ENCODE measurements around the gene SCAMP3.
"Not testable (repeated sequence)": the region's sequence is repeated elsewhere in the genome, so short reads cannot be mapped to it uniquely, and the experiment has no call there.

SCAMP3 gene

DNA sequence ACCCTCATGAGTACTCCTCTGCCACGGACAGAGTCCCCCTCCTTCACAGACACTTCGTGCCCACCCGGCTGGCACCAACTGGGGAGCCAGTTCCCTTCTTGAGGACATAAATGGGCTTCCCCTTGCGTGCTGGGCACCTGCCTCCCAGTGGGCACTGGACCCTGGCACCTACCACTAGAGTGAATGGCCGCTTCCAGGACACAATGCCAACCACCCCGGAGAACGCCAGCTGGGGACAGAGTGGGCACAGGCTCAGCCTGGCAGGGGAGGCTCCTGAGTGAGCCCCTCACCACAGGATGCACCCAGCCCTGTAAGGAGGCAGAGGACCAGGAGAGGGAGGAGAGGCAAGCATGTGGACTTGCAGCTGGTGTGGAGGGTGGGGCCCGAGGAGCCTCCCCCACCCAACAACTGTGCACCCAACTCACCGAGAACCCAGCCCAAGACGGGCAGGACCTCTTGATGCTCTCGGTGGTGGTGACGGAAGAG is 7.9 kb downstream of the SCAMP3 start:
- DNase-seq (ENCODE audit: low read depth): no peak

DNA sequence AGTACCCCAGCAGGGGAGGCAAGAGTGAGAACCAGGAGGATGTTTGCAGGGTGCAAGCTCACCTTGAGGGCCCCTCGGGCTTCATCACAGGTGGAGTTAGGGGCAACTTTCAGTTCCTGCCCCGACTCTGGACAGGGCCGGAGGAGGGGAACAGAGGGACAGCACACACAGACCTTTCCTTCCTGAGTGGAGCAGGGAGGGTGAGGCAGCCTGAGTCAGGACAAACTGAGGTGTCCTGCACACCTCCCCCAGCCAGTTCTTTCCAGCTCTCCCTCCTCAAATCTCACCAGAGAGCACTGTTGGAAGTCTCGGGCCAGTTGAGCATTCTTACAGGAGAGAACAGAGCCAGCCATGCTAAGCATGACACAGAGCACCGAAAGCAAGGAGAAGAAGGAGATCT is 8.4 kb downstream of the SCAMP3 start:
- DNase-seq (ENCODE audit: low read depth): no peak

DNA sequence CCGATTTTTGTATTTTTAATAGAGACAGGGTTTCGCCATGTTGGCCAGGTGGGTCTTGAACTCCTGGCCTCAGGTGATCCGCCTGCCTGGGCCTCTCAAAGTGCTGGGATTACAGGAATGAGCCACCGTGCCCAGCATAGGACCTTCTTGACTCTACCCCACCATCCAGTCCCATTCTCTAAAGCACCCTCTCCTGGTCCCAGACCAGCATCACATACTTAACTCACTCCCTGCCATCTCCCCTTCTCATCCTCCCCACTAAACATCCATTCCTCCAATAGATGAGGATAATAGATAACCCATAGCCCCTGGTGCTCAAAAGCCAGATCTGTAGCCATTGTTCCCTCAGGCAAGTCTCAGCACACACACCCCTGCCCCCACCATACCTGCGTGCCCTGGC is 9.0 kb downstream of the SCAMP3 start:
- DNase-seq (ENCODE audit: low read depth): no peak

DNA sequence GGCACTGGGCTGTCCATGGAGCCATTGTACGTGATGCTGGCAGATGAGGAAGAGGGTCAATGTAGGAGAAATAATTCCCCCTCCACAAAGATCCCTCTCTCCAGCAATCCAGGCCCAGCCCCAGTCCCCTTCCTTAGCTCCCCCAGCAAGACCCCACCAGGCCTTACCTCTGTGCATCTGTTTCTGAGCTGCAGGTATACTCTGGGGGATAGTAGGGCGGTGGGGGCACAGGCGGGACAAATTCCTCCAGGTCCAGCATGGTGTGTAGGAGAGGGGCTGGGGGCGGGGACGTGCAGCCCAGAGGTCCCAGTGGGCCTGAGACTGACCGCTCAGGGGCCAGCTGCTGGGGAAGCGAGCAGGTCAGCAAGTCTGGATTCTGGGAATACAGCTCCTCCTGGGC is 10.6 kb downstream of the SCAMP3 start:
- no peak for DNase-seq (ENCODE audit: low read depth)

DNA sequence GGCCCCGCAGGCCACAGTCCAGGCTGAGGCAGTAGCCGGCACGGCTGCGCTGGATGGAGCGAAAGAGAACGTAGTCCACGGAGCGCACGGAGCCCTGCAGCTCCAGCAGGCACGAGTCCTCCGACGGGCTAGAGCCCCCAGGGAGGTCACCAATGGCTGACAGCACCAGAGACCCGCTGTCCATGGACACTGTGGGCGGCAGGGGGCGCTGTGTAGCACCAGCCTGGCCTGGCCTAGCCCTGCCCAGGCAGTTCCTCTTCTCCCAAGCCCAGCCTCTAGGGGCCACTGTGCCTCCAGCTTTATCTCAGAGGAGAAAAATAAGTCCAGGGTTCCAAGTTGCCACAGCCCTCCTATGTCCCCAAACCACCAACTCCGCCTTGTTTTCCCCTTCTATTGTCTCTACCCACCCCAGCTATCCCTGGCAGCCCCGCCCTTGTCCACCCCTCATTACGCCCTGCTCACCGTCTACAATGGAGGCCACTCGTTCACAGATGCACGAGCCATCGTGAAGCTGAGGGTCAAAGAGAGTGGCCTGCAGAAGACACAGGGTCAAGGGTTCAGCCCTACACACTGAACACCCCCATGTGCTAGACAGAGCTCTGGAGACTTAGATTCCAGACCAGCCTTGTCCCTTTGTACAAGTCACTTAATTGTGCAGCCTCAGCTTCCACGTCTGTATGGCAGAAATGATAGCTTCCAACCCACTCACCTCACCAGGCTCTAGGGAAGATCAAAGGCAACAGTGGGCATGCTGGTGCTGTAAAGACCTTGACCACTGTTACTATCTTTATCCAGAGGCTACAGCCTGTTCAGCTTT is 11.3 kb downstream of the SCAMP3 start:
- DNase-seq (ENCODE audit: low read depth): peak; percentile 97

DNA sequence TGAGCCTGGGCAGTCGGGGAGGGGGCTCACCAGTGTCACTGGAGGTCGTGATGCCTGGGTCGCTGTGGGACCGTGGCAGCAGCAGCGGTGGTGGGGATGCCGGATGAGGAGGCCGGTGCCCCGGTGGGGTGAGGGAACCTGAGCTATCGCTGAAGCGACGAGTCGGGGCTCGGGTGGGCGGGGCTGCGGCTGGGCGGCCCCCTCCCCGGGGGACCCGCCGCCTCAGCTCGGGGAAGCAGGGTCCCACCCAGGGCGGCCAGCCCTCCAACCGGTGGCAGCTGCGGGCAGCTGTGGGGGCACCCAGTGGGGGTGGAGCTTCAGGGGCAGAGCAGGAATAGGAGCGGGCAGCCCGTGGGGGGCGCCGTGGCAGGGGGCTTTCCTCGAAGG is 11.9 kb downstream of the SCAMP3 start:
- no peak for DNase-seq (ENCODE audit: low read depth)

DNA sequence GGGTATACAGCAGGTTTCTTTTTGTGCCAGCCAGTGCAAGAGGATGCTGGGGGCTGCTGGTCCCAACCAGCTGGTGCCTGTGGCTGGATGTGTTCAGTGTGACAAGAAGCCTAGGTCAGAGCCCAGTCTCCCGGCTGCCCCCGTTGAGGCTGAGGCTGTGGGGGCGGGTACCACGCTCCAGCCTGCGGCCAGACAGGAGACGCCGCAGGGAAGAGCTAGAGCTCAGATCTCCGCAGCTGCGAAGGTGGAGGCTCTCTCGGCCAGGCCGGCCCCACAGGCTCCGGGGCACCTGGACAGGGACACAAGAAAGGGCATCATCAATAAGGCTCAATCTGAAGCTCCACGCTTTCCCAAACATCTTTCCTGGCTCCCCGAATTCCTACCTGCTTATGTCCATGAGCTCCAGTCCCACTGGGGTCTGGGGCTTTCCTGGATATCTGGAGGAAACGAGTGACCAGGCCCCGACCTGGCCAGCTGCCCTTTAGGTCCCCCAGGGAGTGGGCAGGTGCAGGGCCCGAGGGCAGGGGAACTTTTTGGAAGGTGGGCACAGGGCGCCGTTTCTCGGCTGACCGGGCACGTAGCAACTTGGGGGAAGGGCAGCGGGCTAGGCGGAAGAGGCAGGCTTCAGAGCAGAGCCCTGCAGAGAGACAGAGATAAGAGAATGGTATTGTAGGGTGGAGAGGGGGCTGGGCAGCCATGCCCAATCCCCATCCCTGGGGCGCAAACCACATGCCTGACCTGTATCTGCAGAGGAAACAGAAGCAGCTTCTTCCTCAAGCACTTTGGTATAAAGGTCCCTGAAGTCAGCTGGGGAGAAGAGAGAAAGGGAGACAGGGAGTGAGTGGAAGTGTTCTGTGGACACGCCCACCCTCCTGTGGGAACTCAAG is 14.2 kb downstream of the SCAMP3 start:
- DNase-seq (ENCODE audit: low read depth): no peak

DNA sequence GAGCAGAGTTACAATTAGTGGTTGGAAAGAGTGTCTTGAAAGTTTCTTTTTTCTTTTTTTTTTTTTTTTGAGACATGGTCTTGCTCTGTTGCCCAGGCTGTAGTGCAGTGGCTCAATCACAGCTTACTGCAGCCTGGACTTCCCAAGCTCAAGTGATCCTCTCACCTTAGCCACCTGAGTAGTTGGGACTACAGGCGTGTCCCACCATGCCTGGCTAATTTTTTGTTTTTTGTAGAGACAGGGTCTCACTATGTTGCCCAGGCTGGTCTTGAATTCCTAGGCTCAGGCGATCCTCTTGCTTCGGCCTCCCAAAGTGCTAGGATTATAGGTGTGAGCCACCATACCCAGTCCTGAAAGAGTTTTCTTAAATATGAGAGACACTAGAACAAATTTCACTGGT is 15.4 kb downstream of the SCAMP3 start:
- DNase-seq (ENCODE audit: low read depth): not testable (repeated sequence)

DNA sequence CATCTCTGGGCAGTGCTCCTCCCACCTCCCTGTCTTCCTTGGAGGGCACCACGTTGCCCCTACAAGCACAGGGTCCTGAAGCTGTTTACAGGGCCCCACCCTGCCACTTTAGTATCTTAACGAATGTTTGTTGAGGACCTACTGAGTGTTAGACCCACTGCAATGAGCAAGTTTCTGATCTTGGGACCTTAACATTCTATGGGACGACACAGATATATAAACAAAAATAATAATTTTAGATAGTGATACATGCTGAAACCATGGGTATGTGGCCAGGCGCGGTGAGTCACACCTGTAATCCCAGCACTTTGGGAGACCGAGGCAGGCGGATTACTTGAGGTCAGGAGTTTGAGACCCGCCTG is 17.0 kb downstream of the SCAMP3 start:
- no peak for DNase-seq (ENCODE audit: low read depth)

DNA sequence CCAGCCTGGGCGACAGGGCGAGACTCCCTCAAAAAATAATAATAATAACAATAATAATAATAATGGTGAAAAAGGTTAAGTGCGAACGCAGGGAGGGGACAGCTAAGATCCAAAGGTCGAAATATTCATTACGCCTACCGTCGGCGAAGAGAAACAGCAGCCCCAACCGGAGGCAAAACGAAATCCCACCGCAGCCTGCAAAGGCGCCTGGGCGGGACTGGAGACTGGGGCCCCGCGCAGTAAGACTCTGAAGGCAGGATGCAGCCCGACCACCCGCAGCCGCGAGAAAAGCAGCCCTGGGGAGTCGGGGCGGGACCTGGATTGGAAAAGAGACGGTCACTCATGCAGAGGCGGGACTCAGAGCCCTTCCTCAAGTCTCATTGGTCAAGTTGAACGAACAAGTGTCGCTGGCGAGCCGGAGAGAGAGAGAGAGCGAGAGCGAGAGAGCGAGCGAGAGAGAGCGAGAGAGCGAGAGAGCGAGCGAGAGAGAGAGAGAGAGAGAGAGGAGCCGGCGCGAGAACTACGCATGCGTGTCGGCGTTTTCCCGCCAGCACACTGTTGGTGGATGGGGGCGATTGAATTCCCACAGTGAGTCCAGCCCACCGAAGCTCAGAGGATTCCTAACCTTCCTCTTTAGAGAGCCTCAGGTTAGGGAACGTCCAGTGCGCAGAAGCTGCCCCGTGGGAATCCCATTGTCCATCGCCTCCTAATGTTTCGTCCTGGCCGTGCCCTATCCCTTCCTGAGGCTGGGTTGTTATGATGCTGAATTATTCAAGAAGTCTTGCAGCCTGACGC is 17.6 kb downstream of the SCAMP3 start:
- peak; percentile 88 for DNase-seq (ENCODE audit: low read depth)

DNA sequence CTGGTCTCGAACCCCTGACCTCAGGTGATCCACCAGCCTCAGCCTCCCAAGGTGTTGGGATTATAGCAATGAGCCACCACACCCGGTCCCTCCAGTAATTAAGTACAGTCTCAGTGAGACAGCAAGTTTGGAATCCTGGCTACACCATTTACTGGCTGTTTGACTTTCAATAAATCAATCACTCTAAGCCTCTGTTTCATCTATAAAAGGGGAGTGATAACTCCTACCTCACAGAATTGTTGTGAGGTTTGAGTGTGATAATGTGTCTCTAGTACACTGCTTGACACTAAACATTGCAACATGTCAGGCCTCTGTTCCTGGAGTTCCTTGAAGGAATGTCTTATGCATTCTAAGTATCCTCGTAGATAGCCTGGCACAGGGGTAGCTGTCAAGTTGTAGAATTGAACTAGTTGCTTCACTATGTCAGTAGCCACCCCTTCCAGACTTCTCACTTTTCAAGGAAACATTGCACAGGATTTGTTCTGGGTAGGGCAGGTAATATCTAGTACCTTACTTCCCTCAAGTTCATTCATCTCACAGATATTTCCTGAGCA is 19.3 kb downstream of the SCAMP3 start:
- no peak for DNase-seq (ENCODE audit: low read depth)

DNA sequence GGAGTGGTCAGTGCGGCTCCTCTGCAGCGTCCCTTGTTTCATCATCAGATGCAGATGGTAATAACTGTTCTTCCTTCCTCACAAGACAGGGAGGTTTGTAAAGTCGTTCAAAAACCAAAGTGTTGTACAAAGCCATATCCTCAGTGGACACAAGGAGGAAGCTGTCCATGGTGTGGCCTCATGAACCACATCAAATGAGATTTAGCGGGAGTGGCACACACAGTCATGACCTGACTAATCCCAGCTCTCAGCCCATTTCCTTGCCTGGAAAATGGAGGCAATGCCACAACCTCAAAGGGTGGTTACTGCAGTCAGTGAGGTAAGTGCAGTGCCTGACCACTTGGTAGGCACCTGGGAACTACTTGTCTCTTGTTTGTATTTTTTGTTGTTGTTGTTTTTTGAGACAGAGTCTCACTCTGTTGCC is 20.3 kb downstream of the SCAMP3 start:
- no peak for DNase-seq (ENCODE audit: low read depth)

DNA sequence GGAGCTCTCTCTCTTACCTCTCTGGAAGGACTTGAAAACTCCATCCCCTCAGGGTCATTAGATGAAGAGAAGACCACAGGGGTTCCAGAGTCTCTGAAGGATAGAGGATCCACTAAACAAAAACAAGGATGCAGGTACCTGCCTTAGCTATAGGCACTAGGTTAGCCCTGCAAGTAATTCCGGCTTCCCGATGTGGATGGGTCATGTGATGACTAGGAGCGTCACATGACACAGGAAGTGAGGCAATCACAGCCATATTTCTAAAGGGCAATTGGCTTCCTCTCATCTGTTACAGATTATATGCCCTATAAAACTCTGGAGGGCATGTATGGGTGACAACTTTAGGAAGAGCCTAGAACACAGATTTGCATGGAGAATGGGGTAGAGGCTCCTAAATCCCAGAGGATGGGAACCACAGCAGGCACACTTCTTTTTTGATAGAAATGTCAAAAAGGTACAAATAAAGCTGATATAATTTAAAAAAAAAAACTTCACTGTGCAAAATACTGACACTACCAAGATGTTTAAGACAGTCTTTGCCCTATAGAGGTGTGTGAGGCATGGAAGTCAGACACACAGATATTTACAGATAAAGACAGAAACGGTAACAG is 21.0 kb downstream of the SCAMP3 start:
- DNase-seq (ENCODE audit: low read depth): peak; percentile 50

DNA sequence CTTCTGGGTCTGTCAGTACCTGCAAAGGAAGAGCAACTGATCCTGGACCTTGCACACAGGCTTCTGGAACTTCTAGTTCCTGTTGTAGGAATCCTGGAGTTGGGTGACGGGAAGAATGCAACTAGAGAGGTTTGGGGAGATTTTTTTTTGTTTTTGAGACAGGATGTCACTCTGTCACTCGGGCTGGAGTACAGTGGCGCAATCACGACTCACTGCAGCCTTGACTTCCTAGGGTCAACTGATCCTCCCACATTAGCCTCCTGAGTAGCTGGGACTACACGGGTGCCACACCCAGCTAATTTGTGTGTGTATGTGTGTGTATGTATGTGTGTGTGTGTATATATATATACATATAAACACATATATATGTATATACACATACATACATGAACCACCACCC is 25.7 kb downstream of the SCAMP3 start:
- no peak for DNase-seq (ENCODE audit: low read depth)

DNA sequence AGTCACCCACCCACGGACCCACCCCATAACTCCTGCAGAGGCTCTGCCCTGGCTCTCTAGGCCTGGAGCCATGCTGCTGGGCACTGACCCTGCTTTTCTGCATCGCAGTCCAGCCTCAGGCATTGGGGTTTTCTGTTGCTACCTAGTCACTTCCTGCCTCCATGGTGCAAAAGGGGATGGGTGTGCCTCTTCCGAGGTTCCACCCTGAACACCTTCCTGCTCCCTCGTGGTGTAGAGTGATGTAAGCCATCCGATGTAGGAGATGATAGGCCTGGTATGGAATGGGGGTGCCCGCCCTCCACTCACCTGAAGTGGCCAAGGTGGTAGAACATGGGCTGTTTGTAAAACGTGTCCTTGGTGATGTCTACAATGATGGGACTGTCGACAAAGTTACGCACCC is 26.8 kb downstream of the SCAMP3 start:
- not testable (repeated sequence) for DNase-seq (ENCODE audit: low read depth)

DNA sequence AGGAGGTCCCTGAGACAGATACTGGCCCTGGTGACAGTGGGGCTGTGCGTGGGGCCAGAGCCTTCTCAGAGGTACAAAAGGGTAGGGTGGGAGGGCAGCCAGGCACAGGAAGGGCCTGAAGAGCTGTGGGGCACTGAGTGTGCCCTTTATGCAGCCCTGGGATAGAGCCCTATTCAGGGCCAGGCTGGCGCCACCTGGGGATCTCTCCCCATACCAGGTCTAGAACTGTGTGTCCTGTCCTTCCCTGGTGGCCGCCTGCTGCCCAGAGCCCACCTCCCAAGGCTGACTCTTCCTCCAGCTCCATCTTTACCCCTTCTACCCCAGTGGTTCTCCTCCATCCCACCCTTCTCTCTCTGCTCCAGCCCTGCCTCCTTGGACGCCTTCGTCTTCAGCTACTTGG is 28.7 kb downstream of the SCAMP3 start:
- not testable (repeated sequence) for DNase-seq (ENCODE audit: low read depth)

DNA sequence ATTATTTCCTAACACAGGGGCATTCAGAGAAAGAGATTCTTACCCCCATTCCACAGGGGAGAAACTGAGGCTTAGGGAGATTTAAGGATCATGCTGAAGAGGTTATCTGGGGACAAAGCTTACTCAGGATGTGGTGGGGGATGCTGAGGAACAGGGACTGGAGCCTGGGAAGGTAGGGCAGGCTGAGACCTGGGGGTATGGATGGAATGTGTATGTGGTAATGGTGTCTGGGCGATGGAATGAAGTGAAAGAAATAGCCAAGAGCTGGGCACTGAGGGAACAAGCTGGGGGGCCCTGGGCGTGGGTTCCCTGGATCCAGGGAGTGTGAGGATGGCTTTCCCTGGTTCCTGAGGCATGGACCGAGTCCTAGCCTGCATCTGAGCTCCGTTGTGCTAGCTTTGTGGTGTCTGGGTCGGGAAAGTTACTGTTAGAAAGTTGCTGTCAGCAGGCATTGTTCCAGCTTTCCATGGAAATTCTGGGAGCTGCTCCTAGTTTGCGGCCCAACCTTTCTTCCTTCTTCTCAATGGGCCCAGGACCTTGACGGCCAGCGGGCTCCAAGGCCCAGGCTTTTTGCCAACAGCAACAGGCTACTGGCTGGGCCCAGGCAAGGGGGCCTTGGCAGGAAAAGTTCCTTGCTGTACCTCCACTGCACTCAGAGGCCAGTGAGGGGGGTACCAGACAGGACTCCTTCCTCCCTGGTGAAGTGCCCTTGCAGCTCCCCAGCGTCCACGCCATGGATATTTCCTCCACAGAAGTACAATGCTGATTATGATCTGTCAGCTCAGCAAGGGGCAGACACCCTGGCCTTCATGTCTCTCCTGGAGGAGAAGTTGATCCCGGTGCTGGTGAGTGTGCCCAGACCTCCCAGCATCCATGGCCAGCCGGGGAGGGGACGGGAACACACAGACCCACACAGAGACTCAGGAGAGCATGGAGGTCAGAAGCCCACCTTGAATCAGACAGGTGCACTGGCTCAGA is 29.9 kb downstream of the SCAMP3 start:
- not testable (repeated sequence) for DNase-seq (ENCODE audit: low read depth)

DNA sequence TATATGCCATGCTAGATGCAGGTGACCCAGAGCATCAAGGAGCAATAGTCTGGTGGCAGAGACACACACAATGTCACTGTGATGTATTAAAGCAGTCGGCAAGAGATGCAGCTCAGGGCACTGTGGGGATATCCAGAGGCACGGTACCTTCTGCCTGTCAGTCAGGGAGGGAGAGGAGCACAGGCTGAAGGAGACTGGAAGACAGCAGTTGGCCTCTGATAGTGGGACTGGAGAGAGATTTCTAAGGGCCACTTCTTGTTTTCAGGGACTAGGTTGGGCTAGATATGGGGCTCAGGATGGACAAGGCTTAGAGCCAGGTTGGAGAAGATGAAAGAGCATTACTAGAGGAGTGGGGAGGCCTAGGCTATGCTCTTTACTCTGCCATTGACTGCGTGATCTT is 30.9 kb downstream of the SCAMP3 start:
- DNase-seq (ENCODE audit: low read depth): not testable (repeated sequence)

DNA sequence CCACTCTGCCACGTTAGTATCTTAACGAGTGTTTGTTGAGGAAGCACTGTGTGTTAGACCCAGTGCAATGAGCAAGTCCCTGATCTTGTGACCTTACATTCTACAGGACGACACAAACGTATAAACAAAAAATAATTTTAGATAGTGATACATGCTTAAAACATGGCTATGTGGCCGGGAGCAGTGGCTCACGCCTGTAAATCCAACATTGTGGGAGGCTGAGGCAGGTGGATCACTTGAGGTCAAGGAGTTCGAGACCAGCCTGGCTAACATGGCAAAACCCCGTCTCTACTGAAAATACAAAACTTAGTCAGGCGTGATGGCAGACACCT is 34.1 kb downstream of the SCAMP3 start:
- no peak for DNase-seq (ENCODE audit: low read depth)
